GM19395 (cell line): ENCODE measurements around the gene KDM3B.

Source experiments
- ATAC-seq: cut with Tn5 transposase; IDR thresholded peaks from one replicate; pipeline ENCODE4 v1.9.1; 2021; ENCODE audit warnings: mild to moderate bottlenecking, moderate library complexity; ENCODE audit not compliant: unreplicated experiment

KDM3B gene

DNA sequence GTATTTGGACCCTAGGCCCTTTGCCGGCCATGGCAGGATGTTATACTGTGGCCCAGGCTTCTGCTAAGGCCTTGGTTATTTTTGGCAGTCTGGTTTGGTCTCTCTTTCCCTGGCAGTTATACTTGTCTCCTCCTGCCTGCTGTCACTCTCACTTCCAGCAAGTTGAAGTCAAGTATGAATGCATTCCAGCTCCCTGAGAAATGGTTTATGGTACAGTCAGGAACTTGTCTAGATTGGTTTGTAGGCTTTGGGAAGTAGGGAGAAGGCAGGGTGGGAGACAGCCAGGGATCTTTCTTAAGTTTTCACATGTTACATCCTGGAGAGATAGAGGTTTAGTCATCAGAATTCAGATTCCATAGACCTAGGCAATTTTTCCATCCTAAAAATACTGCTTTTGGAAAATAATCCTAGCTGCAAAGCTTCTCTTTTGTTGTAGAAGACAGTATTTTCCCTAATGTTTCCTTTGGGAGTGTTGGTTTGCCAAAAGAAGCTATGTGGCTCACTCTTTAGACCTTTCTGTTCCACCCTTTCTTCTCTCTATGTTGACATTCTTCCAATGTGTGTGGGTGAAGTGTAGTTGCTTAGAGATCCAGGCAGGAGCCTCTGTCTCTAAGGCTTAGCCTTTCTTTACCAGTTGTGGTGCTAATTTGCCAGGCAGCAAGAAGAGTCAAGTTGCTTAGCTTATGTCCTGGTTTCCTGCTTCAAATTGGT is 2.5 kb upstream of the KDM3B start:
- ATAC-seq = no peak

DNA sequence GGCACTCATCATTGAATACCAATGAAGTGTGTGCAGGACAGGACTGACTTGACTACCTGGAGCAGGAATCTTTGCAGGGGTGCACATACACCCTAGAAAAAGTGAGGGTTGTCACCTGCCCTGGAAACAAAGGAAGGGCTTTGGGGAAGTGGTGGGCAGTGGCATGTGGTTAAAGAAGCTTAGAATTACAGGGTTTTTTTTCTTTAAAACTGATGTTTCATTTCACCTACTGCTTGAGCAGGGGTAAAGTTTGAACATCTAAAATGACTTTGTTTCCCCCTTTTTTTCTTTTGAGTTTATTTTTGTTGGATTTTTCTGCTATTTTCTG is 2.0 kb upstream of the KDM3B start:
- no peak for ATAC-seq

DNA sequence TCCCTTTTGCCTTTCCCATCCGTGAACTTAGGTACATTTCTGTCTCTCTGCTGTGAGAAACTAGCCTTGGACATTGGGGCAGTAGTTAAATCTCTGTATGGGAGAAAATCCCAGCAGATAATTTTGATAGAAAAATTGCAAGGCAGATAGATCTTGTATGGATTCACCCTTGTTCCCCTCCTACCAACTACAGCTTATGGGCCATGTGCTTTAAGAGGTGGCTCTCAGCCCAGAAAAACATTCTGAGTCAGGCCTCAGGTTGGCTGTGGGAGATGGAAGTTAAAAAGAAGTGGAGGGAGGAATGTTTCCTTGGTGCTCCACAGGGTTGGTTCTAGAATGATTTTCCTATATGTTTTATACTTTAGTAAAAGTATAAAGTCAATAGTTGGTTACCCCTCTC is 1.4 kb upstream of the KDM3B start:
- ATAC-seq = no peak

DNA sequence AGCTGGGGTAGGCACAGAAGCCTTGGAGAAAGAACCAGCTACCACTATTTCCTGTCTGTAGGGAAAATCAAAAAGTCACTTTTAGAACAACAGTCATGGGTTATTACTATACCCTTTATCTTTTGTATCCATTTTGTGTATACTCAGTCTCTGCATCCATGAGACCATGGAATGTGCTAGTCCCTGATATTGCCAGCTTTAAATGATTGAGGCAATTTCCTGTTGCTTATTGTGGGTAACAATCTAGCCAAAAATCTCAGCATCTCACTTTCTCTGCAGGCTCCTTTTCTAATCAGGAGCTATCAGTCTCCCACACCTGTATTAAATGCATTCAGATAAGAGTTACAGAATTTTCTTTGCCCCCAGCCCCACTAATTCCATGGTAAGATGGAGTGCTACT is 968 bp upstream of the KDM3B start:
- no peak for ATAC-seq

DNA sequence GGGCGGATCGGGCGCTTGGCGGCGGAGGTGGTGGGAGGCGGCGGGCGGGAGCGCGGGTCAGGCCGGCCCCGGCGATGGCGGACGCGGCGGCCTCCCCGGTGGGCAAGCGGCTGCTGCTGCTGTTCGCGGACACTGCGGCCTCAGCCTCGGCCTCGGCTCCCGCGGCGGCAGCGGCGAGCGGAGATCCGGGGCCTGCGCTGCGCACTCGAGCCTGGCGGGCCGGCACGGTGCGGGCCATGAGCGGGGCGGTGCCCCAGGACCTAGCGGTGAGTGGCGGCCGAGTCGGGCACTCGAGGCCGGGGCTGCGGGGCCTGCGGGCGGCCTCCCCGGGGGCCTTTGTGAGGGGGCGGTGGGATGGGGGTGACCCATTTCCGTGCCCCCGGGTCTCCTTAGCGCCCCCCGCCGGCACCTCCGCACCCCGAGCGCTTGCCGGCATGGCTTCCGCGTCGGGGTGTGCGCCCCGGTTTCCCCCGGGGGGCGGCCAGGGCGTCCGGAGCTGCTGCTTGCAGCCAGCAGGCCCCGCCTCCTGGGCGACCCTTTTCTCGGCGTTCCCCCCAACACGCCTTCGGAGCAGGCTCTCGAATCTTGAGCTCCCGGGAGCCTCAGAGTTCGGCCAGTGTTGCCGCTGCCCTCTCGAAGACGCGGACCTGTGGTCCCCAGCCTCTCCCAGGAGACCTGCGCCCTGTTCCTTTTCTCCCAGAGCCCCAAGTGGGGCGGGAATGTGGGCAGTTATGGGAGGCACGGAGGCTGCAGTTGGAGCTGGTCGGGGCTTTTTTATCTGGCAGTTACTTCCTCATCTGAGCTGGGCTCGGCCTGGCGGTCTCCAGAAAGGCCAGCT is 456 bp downstream of the KDM3B start:
- peak; percentile 49 for ATAC-seq

DNA sequence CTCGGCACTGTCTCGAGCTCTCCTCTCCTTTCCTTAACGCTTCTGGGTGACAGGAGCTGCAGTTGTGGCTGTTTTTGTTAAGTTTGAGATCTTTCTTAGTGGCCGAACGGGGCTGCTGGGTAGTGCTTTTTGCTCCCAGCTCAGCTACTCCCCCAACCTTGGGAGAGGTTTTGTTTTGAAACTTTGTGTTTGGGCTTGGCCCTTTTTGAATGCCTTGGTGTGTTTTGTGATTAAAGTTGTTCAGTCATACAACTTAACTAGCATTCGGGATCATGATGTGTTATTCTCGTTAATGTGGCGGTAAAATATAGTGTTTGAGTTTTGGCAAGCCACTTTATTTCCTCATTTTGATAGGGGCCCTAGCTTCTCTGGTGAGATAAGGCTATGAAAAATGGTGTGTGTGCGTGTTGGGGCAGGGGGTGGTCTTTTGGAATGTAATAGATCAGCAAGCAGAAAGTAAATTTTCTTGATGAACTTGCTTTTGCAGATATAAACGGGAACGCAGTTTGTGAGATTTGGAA is 1.1 kb downstream of the KDM3B start:
- no peak for ATAC-seq

DNA sequence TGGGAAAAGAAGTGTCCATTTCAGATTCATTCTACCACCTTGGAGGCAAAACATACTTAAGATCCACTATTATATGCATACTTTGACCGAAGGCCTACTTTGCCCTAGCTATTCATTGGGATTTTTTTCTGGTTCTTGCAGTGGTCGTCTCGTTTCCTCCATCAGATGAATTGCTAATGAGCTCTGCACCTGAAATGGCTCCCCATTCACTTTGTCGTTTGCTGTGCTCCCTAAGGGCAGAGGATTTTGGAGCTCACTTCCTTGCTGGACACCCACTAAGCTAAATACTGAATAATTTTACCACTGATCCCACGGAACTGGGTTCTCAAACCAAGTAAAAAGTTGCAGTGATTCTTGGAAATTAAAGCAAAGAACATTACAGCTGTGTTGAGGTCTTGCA is 1.9 kb downstream of the KDM3B start:
- no peak for ATAC-seq

DNA sequence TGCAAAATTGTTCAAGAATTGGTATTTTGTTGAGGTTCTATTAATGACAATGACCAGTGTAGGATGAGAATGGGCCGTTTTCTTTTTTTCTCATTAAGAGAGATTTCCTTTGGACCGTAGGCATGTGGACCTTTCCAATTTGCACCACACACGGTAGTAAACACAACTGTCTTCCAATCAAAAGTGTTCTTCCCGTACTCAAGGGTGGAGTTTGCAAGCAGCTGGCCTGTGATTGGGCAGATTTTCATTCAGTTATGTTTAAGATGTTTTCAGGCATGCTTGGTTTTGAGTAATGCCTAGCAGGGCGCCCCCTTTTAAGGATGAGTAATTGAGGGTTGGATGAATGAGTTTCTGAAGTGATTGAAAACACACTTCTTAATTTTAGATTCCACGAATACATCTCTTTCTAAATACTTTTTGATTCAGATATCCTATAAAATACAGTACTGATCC is 2.5 kb downstream of the KDM3B start:
- peak; percentile 59 for ATAC-seq

DNA sequence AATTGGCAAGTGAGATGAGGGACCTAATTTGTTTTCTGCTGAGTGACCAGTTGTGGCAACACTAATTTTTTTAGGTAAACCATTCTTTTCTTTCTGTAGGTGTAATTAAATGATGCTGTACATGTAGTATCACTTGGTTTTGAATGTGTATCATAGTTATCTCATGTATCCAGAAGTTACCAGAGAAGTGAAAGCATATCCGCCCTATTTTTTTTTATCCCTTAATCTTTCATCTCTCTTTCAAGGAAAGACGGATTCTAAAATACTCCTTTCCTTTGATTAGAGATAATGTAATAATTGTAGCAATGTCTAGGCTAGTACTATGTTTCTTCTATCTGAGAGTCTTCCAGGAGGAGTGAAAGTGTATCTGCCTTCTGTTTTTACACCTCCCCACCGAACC is 7.1 kb downstream of the KDM3B start:
- ATAC-seq = no peak

DNA sequence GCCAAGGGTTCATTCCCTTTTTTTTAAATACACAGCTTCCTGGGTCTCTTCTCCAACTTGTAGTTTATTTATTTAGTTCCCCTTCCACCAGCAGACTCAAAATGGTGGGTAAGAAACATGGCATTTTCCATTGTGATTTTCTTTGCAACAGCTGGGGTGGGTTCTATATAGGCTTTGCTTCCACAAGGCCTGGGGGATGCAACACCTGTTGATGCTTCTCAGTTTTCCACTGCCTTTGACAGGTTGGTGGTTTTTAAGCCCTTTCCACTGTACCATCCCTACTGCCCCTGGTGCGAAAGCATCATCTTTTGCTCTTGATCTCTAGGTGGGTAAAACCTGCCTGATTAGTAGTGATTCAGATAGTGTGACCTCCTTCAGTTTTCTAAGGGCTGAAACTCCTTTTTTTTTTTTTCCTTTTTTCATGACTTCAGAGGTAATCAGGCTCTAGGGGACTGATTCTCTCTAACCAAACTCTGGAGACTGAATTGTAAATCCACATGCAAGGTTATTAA is 8.5 kb downstream of the KDM3B start:
- no peak for ATAC-seq

DNA sequence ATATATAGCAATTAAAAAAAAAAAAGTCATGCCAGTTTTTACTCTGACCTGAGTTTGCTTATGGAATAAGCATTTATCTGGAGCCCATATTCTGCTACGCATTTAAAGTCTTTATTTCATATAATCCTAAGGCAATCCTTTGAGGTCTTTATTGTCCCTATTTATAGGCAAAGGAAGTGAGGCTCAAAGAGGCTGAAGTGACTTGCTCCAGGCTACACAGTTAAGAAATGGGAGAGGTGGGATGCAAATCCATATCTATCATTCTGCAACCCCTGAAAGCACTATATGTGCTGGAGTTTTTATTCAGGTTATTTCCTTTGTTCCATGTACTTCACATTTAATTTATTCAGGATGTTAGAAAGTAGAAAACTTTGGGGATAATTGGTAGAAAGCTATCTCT is 12.1 kb downstream of the KDM3B start:
- no peak for ATAC-seq

DNA sequence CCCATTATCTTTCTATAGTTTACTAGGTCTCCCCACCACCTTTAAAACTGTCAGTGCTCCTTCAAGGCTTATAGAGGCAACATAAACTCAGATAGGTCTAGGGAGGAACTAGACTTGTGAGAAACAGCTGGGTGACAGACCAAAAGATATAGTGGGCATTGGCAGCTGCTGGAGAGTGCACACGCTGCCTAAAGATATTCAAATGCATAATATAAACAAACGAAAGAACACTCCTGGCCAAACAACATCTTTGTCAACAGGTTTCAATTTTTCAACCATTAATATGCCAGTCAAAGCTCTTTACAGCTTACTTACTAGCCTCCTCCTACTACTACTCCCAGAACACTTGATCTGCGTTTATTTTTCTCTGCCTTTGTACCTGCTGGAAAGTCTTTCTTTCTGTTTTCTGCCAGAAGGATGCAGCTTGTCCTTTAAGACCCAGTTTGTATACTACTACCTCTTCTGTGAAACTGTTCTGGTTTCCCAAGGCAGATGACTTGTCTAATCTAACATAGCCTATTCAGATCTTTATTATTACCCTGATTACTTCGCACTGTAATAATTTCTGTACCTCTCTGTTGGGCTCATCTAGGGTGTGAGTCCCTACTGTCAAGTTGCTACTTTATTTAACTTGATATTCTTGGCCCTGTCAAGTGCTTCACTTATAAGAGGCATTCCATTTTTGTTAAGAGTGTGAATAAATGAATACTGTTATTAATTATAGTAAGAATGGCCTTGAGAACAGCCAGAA is 14.3 kb downstream of the KDM3B start:
- no peak for ATAC-seq

DNA sequence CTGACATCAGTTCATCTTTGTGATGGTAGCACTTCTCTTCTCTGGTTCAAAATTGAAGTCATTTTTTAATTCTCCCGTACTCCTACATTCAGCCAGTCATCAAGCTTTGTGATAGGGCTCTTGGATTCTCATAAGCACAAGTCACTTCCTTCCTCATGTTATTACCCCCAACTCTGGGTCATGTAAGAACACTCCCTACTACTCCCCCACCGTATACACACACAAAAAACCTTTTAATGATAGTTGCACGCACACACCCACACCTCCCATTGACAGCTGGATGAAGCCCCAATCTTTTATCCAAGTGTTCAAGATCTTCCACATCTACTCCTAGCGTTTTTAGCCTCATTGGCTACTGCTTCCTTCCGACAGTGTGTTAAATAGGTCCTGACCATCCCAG is 16.8 kb downstream of the KDM3B start:
- ATAC-seq = no peak

DNA sequence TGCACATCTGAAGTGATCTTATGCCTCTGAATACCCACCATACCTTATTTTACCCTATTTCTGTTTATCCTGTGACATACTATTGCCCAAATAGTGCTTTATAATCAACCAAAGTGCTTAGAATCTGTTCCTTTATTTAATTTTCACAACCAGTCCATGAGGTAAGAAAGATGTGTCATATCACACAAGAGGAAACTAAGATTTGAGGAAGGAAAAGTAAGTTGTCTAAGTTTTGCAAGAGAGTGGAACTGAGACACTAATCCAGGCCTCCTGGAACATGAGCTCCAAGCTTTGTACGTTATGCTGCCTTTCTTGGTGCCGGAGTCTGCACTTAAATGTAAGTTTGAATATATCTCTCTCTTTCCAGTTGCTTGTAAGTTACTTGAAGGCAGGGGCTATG is 17.2 kb downstream of the KDM3B start:
- ATAC-seq = no peak

DNA sequence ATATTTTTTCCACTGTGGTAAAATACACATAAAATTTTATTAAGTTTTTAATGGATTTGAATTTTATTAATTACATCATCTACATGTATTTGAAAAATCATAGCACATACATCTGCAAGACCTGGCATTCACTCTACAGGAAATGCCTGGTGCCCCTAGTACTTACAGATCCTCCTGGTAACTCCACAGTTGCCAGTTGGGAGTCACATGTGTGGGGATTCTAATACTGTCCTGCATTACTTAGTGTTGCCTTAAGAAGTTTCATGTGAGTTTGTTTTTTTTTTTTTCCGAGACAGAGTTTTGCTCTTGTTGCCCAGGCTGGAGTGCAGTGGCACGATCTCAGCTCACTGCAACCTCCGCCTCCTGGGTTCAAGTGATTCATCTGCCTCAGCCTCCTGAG is 18.1 kb downstream of the KDM3B start:
- no peak for ATAC-seq

DNA sequence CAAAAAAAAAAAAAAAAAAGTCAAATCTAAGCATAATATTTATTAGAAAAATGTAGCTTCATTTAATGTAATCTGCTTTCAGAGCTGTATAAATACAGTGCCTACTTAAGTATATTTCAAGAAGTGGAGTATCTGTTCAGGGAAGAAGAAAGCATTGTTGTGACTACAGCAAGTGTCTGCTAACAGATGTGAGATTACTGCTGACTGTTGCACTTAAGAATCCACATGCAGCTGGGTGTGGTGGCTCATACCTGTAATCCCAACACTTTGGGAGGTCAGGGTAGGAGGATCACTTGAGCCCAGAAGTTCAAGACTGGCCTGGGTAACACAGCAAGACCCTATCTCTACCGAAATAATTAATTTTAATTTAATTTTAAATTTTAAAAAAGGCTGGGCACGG is 19.0 kb downstream of the KDM3B start:
- no peak for ATAC-seq

DNA sequence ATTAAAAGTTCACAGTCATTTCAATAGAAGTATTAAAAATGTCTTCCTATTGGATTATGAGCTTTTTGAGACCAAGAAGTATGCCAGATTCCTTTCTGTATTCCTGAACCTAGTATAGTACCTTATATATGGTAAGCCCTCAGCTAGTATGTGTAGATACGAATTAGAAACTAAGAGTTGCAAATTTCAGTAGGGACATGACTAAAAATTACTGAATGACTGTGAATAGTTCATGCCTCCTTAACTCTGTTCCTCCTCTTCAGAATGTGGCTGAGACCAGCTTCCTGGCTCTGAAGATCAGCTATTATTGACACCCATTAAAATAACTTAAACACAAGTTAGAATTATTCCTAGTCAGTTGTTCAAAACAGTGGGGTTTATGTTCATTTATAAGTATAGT is 19.7 kb downstream of the KDM3B start:
- peak; percentile 90 for ATAC-seq

DNA sequence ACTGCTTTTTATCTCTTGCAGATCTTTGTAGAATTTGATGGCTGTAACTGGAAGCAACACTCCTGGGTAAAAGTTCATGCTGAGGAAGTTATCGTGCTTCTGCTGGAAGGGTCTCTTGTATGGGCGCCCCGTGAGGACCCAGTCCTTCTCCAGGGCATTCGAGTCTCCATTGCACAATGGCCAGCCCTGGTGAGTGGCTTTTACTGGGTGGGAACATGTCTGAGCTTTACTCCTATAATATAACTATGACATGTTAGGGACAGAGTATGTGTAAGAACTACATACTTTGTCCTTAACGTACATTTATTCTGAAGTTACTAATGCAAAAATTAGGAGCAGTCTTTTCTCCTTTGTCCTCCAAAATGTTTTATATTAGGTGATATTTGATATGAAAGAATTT is 20.2 kb downstream of the KDM3B start:
- no peak for ATAC-seq

DNA sequence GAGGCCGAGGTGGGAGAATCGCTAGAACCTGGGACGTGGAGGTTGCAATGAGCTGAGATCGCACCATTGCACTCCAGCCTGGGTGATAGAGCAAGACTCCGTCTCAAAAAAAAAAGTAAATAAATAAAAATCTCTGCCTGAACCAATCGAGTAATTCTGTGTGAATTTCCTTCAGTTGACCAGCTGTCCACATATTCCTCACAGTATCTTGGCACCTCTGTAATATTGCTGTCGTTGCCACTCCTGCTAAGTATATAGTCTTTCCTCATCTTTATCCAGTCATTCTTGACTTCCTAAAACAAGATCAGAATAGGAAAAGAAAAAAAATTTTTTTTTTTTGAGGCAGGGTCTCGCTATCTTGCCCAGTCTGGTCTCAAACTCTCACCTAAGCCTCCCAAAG is 29.9 kb downstream of the KDM3B start:
- ATAC-seq = no peak

DNA sequence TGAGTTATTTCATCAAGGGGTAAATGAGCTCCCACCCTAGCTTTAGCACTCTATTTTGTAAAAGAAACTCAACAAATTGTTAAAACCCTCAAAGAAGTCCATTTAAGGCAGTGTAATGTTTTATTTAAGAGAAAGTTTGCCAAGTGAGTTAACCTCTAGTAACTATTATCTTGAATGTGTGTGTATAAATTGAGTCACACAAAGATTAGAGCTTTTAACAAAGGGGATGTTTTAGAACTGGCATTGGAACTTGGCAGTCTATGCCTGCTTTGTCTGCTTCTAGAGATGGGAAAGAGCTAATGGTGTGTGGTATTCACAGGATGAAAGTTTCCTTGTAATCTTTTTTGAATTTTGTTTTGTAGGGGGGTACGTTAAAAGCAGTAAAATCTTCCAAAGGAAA is 33.2 kb downstream of the KDM3B start:
- ATAC-seq = no peak

DNA sequence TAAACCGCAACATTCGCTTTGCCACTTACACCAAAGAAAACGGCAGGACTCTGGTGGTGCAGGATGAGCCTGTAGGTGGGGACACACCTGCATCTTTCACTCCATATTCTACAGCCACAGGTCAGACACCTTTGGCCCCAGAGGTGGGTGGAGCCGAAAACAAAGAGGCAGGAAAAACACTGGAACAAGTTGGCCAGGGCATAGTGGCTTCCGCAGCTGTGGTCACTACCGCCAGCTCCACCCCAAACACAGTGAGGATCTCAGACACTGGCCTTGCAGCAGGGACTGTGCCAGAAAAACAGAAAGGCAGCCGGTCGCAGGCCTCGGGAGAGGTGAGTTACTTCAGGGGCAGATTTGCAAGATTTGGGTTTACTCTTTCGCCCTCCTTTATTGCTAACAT is 33.8 kb downstream of the KDM3B start:
- no peak for ATAC-seq
